Neuronal stem cell (in vitro differentiated cells): ENCODE measurements around the gene OR6N1.

Experiments
- DNase-seq: peaks from one replicate; pipeline ENCODE4 v3.0.0-alpha.2; 2013; ENCODE audit warnings: low spot score
- H2AFZ ChIP-seq: one replicate; pipeline ENCODE4 v1.6.1; 2013; ENCODE audit warnings: mild to moderate bottlenecking, low read length, inconsistent platforms
- H2AK5ac ChIP-seq: 2 replicates; pipeline ENCODE4 v1.6.1; 2013; ENCODE audit warnings: low read depth, mild to moderate bottlenecking, inconsistent platforms, low read length, moderate library complexity, mixed read lengths
- H2BK120ac ChIP-seq: 2 replicates; pipeline ENCODE4 v1.6.1; 2013; ENCODE audit warnings: low read depth, mild to moderate bottlenecking, inconsistent platforms, low read length, moderate library complexity, mixed read lengths
- H2BK12ac ChIP-seq: one replicate; pipeline ENCODE4 v1.6.1; 2013; ENCODE audit warnings: low read length, inconsistent platforms
- H2BK15ac ChIP-seq: 2 replicates; pipeline ENCODE4 v1.6.1; 2013; ENCODE audit warnings: mild to moderate bottlenecking, low read length, inconsistent platforms, mixed read lengths
- H2BK5ac ChIP-seq: one replicate; pipeline ENCODE4 v1.6.1; 2013; ENCODE audit warnings: inconsistent platforms, mild to moderate bottlenecking, low read length, moderate library complexity
- H3K14ac ChIP-seq: one replicate; pipeline ENCODE4 v1.6.1; 2013; ENCODE audit warnings: low read length, inconsistent platforms
- H3K18ac ChIP-seq: 2 replicates; pipeline ENCODE4 v1.6.1; 2013; ENCODE audit warnings: low read length, inconsistent platforms
- H3K23ac ChIP-seq: 2 replicates; pipeline ENCODE4 v1.6.1; 2013; ENCODE audit warnings: low read depth, mild to moderate bottlenecking, mixed read lengths, low read length, inconsistent platforms; ENCODE audit not compliant: poor library complexity
- H3K27ac ChIP-seq: replicated peaks from 3 replicates; pipeline ENCODE4 v1.5.1; 2013; ENCODE audit warnings: low read length, inconsistent platforms
- H3K27me3 ChIP-seq, 3 experiments: 2 replicates each; pipeline ENCODE4 v1.6.1; 2013; ENCODE audit warnings: low read length in 3 of 3, mild to moderate bottlenecking in 2 of 3, inconsistent platforms in 1 of 3, low read depth in 1 of 3, mixed read lengths in 1 of 3, moderate library complexity in 1 of 3; ENCODE audit not compliant: control insufficient read depth in 3 of 3, insufficient read depth in 3 of 3
- H3K36me3 ChIP-seq, 2 donors: replicated peaks in 1 of 2; 2 replicates each; pipeline ENCODE4 v1.6.1; 2013; ENCODE audit warnings: low read length in 2 of 2; ENCODE audit not compliant: control insufficient read depth in 2 of 2, insufficient read depth in 2 of 2
- H3K4ac ChIP-seq: 2 replicates; pipeline ENCODE4 v1.6.1; 2013; ENCODE audit warnings: inconsistent platforms, mild to moderate bottlenecking, low read length, moderate library complexity
- H3K4me1 ChIP-seq, 2 donors: 1 replicate in 1 of 2; 2 replicates in 1 of 2; pipeline ENCODE4 v1.6.1; 2013; ENCODE audit warnings: low read length in 2 of 2, low read depth in 1 of 2; ENCODE audit not compliant: control insufficient read depth in 2 of 2, insufficient read depth in 1 of 2
- H3K4me2 ChIP-seq: one replicate; pipeline ENCODE4 v1.6.1; 2013; ENCODE audit warnings: mild to moderate bottlenecking, low read length, inconsistent platforms; ENCODE audit not compliant: insufficient read depth, poor library complexity, severe bottlenecking
- H3K4me3 ChIP-seq, 2 donors: 2 replicates each; pipeline ENCODE4 v1.5.1; 2013; ENCODE audit warnings: low read length in 2 of 2, mild to moderate bottlenecking in 2 of 2, inconsistent platforms in 1 of 2, moderate library complexity in 1 of 2
- H3K79me1 ChIP-seq: one replicate; pipeline ENCODE4 v1.6.1; 2013; ENCODE audit warnings: low read depth, mild to moderate bottlenecking, inconsistent platforms, low read length, moderate library complexity
- H3K9ac ChIP-seq: one replicate; pipeline ENCODE4 v1.6.1; 2013; ENCODE audit warnings: mild to moderate bottlenecking, low read depth, low read length, inconsistent platforms; ENCODE audit not compliant: poor library complexity
- H3K9me3 ChIP-seq, 2 donors: replicated peaks in 1 of 2; 2 replicates each; pipeline versions ENCODE3 to v1.6.1; 2013; ENCODE audit warnings: low read length in 2 of 2, mild to moderate bottlenecking in 2 of 2, inconsistent platforms in 1 of 2, low read depth in 1 of 2, mixed read lengths in 1 of 2, moderate library complexity in 1 of 2; ENCODE audit not compliant: control insufficient read depth in 2 of 2, insufficient read depth in 1 of 2
- H4K8ac ChIP-seq: one replicate; pipeline ENCODE4 v1.6.1; 2013; ENCODE audit warnings: low read depth, mild to moderate bottlenecking, inconsistent platforms, low read length, moderate library complexity
- H4K91ac ChIP-seq: one replicate; pipeline ENCODE4 v1.6.1; 2013; ENCODE audit warnings: low read length, low read depth, mild to moderate bottlenecking, inconsistent platforms; ENCODE audit not compliant: poor library complexity
- WGBS, 2 donors: extraction: QIAGEN DNeasy Blood & Tissue Kit; methylation state at CpG; one replicate each; pipeline ENCODE4 v1.1.7; 2013; ENCODE audit warnings: missing lambda C conversion rate in 2 of 2, mixed read lengths in 1 of 2; ENCODE audit not compliant: insufficient read length in 2 of 2, insufficient replicate concordance in 1 of 2; ENCODE audit errors: extremely low coverage in 2 of 2; 5-methylcytosine and 5-hydroxymethylcytosine counted together

The OR6N1 gene

DNA sequence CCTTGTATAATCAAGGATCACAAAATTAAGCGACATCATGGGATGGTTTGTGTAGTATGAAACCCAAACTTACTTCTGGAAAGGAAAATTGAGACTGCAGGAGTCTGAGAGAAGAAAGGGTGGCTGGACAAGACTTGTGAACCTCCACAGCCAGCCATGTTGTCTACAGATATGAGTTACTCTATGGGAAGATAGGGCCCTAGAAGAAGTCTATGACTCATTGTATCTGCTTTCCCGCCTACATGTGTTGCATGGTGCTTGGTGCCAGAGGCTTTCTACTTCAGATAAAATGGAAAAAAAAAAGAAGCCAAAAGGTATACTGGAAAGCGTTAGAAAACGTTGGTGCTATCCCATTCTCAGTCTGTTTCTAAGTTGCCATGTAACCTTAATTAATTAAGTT lies 27.7 kb upstream of the OR6N1 start:
- Histone ChIP-seq H3K4me1 (peaks cover 0 to 1% of the 10 kb centered on the region in 2 donors), H2BK5ac (no peak overlapping the region), H2BK15ac (no peak overlapping the region), H3K4me3 (no peak overlapping the region), H3K18ac (no peak overlapping the region), H3K23ac (no peak overlapping the region), H2BK120ac (no peak overlapping the region), H3K14ac (no peak overlapping the region), H3K9me3 (no peaks in the 10 kb centered on the region), H2BK12ac (no peak overlapping the region), H3K36me3 (no peaks in the 10 kb centered on the region), H3K9ac (no peak overlapping the region), H2AK5ac (no peak overlapping the region), H3K27me3 (peaks cover 0 to 5% (median 0%) of the 10 kb centered on the region in 3 experiments), H3K27ac (no peak overlapping the region), H2AFZ (no peak overlapping the region), H4K91ac (no peak overlapping the region), H3K79me1 (no peaks in the 10 kb centered on the region), H3K4ac (no peak overlapping the region), H4K8ac (no peak overlapping the region), H3K4me2 (no peak overlapping the region)
- DNase-seq = no peak
- no CpG with 5 or more reads among the region's 4 CpGs for WGBS, 2 donors

DNA sequence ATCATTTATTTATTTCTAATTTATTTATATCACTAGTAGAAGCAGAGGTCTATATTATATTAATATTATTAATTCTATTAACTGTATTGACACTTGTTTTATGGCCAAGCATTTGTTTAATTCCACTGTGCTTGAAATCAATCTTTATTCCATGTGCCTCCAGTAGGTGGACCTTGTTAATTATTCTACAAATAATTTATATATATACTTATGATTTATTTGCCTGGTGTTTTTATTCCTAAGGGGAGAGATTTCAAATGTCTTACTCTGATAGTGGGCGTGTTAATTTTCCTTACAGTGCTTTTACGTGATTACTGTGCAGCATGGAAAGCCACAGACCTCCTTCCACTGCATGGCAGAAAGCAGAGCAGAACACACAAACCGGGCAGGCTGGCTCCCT lies 26.5 kb upstream of the OR6N1 start:
- Histone ChIP-seq H2BK15ac (no peak overlapping the region), H3K4me1 (peaks cover 0 to 1% of the 10 kb centered on the region in 2 donors), H3K18ac (no peak overlapping the region), H3K14ac (no peak overlapping the region), H4K91ac (no peak overlapping the region), H3K4me2 (no peak overlapping the region), H3K23ac (no peak overlapping the region), H3K36me3 (no peaks in the 10 kb centered on the region), H2BK5ac (no peak overlapping the region), H4K8ac (no peak overlapping the region), H2BK120ac (no peak overlapping the region), H3K4ac (no peak overlapping the region), H3K9me3 (no peaks in the 10 kb centered on the region), H3K79me1 (no peaks in the 10 kb centered on the region), H2AK5ac (no peak overlapping the region), H2BK12ac (no peak overlapping the region), H3K27ac (no peak overlapping the region), H3K9ac (no peak overlapping the region), H2AFZ (no peak overlapping the region), H3K4me3 (no peak overlapping the region), H3K27me3 (peaks cover 0 to 5% (median 0%) of the 10 kb centered on the region in 3 experiments)
- no peak for DNase-seq
- no CpG with 5 or more reads among the region's 3 CpGs for WGBS, 2 donors

DNA sequence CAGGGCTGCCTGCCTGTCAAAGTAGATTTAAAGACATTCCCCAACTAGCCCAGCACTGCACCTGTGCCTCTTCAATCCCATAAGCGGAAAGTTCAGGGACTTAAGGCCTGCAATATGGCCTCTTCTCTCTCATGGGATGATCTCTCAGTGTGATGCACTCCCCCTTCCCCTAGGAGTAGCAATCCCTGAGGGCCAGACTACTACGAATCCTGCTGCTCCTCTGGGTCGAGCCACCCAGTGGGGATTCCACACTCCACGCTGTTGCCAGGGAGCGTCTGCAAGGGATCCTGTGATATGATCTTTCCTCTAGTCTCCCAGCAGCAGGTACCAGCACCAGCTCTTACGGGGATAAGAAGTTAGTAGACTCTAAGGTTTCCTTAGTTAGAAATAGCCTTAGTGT lies 22.3 kb upstream of the OR6N1 start:
- Histone ChIP-seq H3K27me3 (no peaks in the 10 kb centered on the region), H3K27ac (no peak overlapping the region), H3K4me2 (no peak overlapping the region), H2BK15ac (no peak overlapping the region), H2AK5ac (no peak overlapping the region), H3K79me1 (no peaks in the 10 kb centered on the region), H3K14ac (peak overlapping the region; percentile 61), H4K91ac (no peak overlapping the region), H3K9me3 (no peaks in the 10 kb centered on the region), H2BK12ac (no peak overlapping the region), H2BK120ac (no peak overlapping the region), H3K4ac (no peak overlapping the region), H3K36me3 (no peaks in the 10 kb centered on the region), H3K9ac (no peak overlapping the region), H3K4me3 (no peak overlapping the region), H3K18ac (no peak overlapping the region), H3K23ac (no peak overlapping the region), H2BK5ac (no peak overlapping the region), H3K4me1 (peaks cover 0 to 1% of the 10 kb centered on the region in 2 donors), H4K8ac (no peak overlapping the region), H2AFZ (no peak overlapping the region)
- WGBS, 2 donors = no CpG with 5 or more reads among the region's 6 CpGs
- no peak for DNase-seq

- DNase-seq = no peak
- H3K4me2 ChIP-seq = no peak overlapping the region
- WGBS, 2 donors = no CpG with 5 or more reads among the region's 2 CpGs
- H3K27me3 ChIP-seq = no peaks in the 10 kb centered on the region
- no peak overlapping the region for H2AFZ ChIP-seq
- no peak overlapping the region for H2BK120ac ChIP-seq
- H3K9ac ChIP-seq = no peak overlapping the region
- H2BK15ac ChIP-seq = no peak overlapping the region
- H3K4me1 ChIP-seq = peaks cover 0 to 1% of the 10 kb centered on the region in 2 donors
- no peak overlapping the region for H2AK5ac ChIP-seq
- no peak overlapping the region for H2BK12ac ChIP-seq
- no peak overlapping the region for H3K4me3 ChIP-seq
- H3K36me3 ChIP-seq = no peaks in the 10 kb centered on the region
- no peak overlapping the region for H3K18ac ChIP-seq
- H3K27ac ChIP-seq = no peak overlapping the region
- no peak overlapping the region for H3K14ac ChIP-seq
- H3K23ac ChIP-seq = no peak overlapping the region
- no peak overlapping the region for H2BK5ac ChIP-seq
- H4K91ac ChIP-seq = no peak overlapping the region
- H3K9me3 ChIP-seq = no peaks in the 10 kb centered on the region
- H4K8ac ChIP-seq = no peak overlapping the region
- H3K79me1 ChIP-seq = no peaks in the 10 kb centered on the region
- H3K4ac ChIP-seq = no peak overlapping the region
Measured at GRCh38 chr1:158793604-158794003, 21.6 kb upstream of the OR6N1 start.
